ENCODE measurements around the gene TTYH3.

GRCh38 chr7:2587134-2587533, 44.7 kb upstream of the TTYH3 start:
- TF ChIP-seq CTCF (optimal IDR thresholded peaks at IDR 0.05 in 1 of 3, IDR thresholded peaks at IDR 0.05 in 1 of 3, conservative IDR thresholded peaks at IDR 0.05 in 1 of 3; ENCODE audit: extremely low read depth in 1 of 3, insufficient read depth in 2 of 3, low read length in 3 of 3): no peak
- no peak for TF ChIP-seq EZH2 (IDR thresholded peaks at IDR 0.05; ENCODE audit: low read length)
